ENCODE data around the gene MGMT. TPM values are rescaled to one million over a fixed set of nuclear protein-coding genes. Genes with fewer than 3 reads are reported as not detected.

The MGMT gene
- total and polyA plus RNA-seq, 4 donors = 28.2 to 79.1 (median 46.0) TPM

DNA sequence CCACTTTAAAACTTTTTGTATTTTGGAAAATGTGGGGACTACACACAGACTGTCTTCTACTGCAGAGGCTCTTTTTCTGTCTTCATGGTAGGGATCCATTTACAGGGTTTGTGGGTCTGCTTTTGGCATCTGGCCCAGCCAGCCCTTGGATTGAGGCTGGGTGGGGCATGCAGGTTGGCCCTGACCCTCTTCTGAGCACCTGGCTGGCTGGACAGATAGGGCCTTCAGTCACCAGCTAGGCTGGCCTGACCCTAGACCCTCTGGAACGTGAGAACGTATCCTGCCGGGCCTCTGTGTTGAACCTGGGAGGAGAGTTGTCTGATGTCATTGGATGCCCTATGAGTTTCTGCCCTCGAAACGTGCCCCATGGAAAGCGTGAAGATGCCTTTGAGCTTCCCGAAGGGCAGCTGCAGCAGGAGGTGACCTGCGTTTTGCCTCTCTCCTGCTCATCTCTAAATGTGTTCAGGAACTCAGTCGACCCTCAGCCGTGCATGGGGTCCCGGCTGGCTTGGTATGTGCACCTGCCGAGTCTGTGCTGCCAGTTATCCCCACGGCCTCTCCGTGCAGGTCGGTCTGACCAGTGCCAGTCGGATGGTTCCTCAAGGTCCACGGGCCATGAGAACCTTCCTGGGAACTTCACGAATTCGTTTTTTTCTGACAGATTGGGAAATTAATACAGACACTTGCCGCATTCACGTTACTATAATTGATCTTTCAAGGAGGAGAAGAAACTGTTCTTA, 74.9 kb downstream of the MGMT start:
- WGBS = 96% methylated on average over 21 of the region's 21 CpGs
- Histone ChIP-seq H3K27me3 (ENCODE audit: control insufficient read depth in 4 of 4, insufficient read depth in 4 of 4, low read length in 3 of 4) (no peaks in the 10 kb centered on the region), H3K4me1 (ENCODE audit: control insufficient read depth in 4 of 4, insufficient read depth in 4 of 4, low read length in 3 of 4) (peaks cover 0 to 10% (median 1%) of the 10 kb centered on the region in 4 donors), H3K36me3 (ENCODE audit: control insufficient read depth in 4 of 4, insufficient read depth in 3 of 4, low read depth in 1 of 4, low read length in 3 of 4) (peaks cover 0 to 5% (median 3%) of the 10 kb centered on the region in 4 donors), H3K9me3 (ENCODE audit: control insufficient read depth in 4 of 4, low read length in 3 of 4) (no peaks in the 10 kb centered on the region), H3K4me3 (ENCODE audit: low read depth in 1 of 3, low read length in 3 of 3) (no peak overlapping the region), H3K9ac (ENCODE audit: low read depth in 1 of 2, low read length in 2 of 2) (no peak overlapping the region), H3K27ac (ENCODE audit: low read depth in 1 of 2, low read length in 2 of 2) (no peak overlapping the region)
- no peak for TF ChIP-seq SP1 (IDR thresholded peaks at IDR 0.05)
- no peak for TF ChIP-seq HNF4G (IDR thresholded peaks at IDR 0.05)
- TF ChIP-seq, protein P1, sequence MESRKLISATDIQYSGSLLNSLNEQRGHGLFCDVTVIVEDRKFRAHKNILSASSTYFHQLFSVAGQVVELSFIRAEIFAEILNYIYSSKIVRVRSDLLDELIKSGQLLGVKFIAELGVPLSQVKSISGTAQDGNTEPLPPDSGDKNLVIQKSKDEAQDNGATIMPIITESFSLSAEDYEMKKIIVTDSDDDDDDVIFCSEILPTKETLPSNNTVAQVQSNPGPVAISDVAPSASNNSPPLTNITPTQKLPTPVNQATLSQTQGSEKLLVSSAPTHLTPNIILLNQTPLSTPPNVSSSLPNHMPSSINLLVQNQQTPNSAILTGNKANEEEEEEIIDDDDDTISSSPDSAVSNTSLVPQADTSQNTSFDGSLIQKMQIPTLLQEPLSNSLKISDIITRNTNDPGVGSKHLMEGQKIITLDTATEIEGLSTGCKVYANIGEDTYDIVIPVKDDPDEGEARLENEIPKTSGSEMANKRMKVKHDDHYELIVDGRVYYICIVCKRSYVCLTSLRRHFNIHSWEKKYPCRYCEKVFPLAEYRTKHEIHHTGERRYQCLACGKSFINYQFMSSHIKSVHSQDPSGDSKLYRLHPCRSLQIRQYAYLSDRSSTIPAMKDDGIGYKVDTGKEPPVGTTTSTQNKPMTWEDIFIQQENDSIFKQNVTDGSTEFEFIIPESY (IDR thresholded peaks at IDR 0.05) = no peak
- TF ChIP-seq HNF4A (conservative IDR thresholded peaks at IDR 0.05) = no peak
- TF ChIP-seq TAF1 (conservative IDR thresholded peaks at IDR 0.05) = no peak
- TF ChIP-seq, protein P2, sequence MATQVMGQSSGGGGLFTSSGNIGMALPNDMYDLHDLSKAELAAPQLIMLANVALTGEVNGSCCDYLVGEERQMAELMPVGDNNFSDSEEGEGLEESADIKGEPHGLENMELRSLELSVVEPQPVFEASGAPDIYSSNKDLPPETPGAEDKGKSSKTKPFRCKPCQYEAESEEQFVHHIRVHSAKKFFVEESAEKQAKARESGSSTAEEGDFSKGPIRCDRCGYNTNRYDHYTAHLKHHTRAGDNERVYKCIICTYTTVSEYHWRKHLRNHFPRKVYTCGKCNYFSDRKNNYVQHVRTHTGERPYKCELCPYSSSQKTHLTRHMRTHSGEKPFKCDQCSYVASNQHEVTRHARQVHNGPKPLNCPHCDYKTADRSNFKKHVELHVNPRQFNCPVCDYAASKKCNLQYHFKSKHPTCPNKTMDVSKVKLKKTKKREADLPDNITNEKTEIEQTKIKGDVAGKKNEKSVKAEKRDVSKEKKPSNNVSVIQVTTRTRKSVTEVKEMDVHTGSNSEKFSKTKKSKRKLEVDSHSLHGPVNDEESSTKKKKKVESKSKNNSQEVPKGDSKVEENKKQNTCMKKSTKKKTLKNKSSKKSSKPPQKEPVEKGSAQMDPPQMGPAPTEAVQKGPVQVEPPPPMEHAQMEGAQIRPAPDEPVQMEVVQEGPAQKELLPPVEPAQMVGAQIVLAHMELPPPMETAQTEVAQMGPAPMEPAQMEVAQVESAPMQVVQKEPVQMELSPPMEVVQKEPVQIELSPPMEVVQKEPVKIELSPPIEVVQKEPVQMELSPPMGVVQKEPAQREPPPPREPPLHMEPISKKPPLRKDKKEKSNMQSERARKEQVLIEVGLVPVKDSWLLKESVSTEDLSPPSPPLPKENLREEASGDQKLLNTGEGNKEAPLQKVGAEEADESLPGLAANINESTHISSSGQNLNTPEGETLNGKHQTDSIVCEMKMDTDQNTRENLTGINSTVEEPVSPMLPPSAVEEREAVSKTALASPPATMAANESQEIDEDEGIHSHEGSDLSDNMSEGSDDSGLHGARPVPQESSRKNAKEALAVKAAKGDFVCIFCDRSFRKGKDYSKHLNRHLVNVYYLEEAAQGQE (IDR thresholded peaks at IDR 0.05) = no peak
- no peak for TF ChIP-seq RAD21 (IDR thresholded peaks at IDR 0.05)
- DNase-seq (ENCODE audit: low spot score) = no peak

DNA sequence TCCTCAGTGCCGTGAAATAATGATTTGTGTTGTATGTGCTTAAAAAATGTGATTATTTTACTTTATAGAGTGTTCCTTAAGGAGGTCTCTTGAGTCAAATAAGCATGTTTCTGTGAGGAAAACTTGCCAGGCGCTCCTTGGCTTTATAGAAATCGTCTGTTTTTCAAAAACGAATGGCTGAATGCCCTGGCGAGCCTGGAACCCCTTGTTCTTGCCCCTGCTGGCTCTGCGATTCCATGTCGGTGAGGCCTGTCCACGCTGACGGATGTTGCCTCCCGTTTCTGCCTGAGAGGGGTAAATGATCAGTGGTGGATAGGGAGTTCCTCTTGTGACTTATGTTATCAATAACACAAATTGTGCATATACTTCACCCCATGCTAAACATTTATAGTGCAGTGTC, 75.5 kb downstream of the MGMT start:
- peaks cover 0 to 5% (median 3%) of the 10 kb centered on the region in 4 donors for H3K36me3 ChIP-seq (ENCODE audit: control insufficient read depth in 4 of 4, insufficient read depth in 3 of 4, low read depth in 1 of 4, low read length in 3 of 4)
- H3K27me3 ChIP-seq (ENCODE audit: control insufficient read depth in 4 of 4, insufficient read depth in 4 of 4, low read length in 3 of 4) = no peaks in the 10 kb centered on the region
- H3K4me3 ChIP-seq (ENCODE audit: low read depth in 1 of 3, low read length in 3 of 3) = no peak overlapping the region
- no peak overlapping the region for H3K27ac ChIP-seq (ENCODE audit: low read depth in 1 of 2, low read length in 2 of 2)
- 97% methylated on average over 10 of the region's 10 CpGs for WGBS
- DNase-seq (ENCODE audit: low spot score) = no peak
- peaks cover 0 to 4% (median under 1%) of the 10 kb centered on the region in 4 donors for H3K4me1 ChIP-seq (ENCODE audit: control insufficient read depth in 4 of 4, insufficient read depth in 4 of 4, low read length in 3 of 4)
- TF ChIP-seq HNF4A (conservative IDR thresholded peaks at IDR 0.05) (no peak), SP1 (IDR thresholded peaks at IDR 0.05) (no peak), NR2F2 (IDR thresholded peaks at IDR 0.05) (no peak), RAD21 (IDR thresholded peaks at IDR 0.05) (no peak), FOXA2 (IDR thresholded peaks at IDR 0.05) (no peak), RXRA (IDR thresholded peaks at IDR 0.05) (no peak), JUND (IDR thresholded peaks at IDR 0.05) (no peak), YY1 (IDR thresholded peaks at IDR 0.05) (no peak)
- TF ChIP-seq, protein P3, sequence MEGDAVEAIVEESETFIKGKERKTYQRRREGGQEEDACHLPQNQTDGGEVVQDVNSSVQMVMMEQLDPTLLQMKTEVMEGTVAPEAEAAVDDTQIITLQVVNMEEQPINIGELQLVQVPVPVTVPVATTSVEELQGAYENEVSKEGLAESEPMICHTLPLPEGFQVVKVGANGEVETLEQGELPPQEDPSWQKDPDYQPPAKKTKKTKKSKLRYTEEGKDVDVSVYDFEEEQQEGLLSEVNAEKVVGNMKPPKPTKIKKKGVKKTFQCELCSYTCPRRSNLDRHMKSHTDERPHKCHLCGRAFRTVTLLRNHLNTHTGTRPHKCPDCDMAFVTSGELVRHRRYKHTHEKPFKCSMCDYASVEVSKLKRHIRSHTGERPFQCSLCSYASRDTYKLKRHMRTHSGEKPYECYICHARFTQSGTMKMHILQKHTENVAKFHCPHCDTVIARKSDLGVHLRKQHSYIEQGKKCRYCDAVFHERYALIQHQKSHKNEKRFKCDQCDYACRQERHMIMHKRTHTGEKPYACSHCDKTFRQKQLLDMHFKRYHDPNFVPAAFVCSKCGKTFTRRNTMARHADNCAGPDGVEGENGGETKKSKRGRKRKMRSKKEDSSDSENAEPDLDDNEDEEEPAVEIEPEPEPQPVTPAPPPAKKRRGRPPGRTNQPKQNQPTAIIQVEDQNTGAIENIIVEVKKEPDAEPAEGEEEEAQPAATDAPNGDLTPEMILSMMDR (IDR thresholded peaks at IDR 0.05; ENCODE audit: low read depth, low read length, missing input control) = no peak
- TF ChIP-seq, protein P2 (IDR thresholded peaks at IDR 0.05) = no peak
- TF ChIP-seq, protein P4, sequence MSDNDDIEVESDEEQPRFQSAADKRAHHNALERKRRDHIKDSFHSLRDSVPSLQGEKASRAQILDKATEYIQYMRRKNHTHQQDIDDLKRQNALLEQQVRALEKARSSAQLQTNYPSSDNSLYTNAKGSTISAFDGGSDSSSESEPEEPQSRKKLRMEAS (IDR thresholded peaks at IDR 0.05) = no peak
- no peaks in the 10 kb centered on the region for H3K9me3 ChIP-seq (ENCODE audit: control insufficient read depth in 4 of 4, low read length in 3 of 4)
- no peak overlapping the region for H3K9ac ChIP-seq (ENCODE audit: low read depth in 1 of 2, low read length in 2 of 2)

All from liver (tissue), 9 donors.